Measurements from ENCODE around the gene KLRC4.
"Not testable (repeated sequence)": the region's sequence is repeated elsewhere in the genome, so short reads cannot be mapped to it uniquely, and the experiment has no call there.

KLRC4 gene

DNA sequence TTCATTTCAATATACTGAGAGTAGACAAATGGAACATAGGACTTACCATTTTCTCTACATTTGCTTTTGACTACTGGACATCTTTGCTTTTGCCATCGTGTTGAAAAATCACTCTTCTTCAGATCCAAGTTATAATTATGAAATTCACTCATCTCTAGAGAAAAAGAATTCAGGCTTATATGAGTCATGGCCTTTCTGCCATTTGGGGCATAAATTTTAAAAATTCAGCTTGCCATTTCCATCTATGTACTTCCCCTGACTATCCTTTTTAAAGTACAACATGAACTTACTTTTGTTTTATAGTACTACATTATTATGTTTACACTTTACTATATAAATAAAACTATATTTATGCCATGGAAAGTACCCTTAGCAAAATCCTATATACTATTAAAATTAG lies 22.7 kb downstream of the KLRC4 start:
- Histone ChIP-seq H3K27ac (no peak overlapping the region), H2AFZ (ENCODE audit: low read depth) (no peak overlapping the region), H4K20me1 (ENCODE audit: insufficient read depth) (no peaks in the 10 kb centered on the region), H3K9ac (no peak overlapping the region), H3K27me3 (ENCODE audit: insufficient read depth, low read depth) (peaks cover 6% of the 10 kb centered on the region), H3K4me1 (ENCODE audit: low read depth, poor library complexity, severe bottlenecking) (peaks cover 8% of the 10 kb centered on the region), H3K4me3 (IDR thresholded peaks at IDR 0.05; ENCODE audit: insufficient read depth, low read depth, low read length) (no peak overlapping the region), H3K4me2 (no peak overlapping the region), H3K36me3 (ENCODE audit: insufficient read depth) (no peaks in the 10 kb centered on the region), H3K79me2 (ENCODE audit: insufficient read depth, low read depth) (no peaks in the 10 kb centered on the region)
- TF ChIP-seq, protein P1, sequence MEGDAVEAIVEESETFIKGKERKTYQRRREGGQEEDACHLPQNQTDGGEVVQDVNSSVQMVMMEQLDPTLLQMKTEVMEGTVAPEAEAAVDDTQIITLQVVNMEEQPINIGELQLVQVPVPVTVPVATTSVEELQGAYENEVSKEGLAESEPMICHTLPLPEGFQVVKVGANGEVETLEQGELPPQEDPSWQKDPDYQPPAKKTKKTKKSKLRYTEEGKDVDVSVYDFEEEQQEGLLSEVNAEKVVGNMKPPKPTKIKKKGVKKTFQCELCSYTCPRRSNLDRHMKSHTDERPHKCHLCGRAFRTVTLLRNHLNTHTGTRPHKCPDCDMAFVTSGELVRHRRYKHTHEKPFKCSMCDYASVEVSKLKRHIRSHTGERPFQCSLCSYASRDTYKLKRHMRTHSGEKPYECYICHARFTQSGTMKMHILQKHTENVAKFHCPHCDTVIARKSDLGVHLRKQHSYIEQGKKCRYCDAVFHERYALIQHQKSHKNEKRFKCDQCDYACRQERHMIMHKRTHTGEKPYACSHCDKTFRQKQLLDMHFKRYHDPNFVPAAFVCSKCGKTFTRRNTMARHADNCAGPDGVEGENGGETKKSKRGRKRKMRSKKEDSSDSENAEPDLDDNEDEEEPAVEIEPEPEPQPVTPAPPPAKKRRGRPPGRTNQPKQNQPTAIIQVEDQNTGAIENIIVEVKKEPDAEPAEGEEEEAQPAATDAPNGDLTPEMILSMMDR (conservative IDR thresholded peaks at IDR 0.05; ENCODE audit: low read depth, low read length) = no peak

DNA sequence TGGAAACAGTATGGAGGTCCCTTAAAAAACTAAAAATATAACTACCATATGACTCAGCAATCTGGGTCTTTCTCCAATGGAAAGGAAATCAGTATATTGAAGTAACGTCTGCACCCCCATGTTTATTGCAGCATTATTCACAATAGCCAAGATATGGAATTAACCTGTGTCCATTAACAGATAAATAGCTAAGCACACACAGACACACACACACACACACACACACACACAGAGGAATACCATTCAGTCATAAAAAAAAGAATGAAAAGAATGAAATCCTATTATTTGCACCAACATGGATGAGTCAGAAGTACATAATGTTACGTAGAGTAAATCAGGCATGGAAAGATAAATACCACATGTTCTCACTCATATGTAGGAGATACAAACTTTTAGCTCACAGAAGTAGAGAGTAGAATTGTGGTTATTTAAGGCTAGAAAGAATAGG lies 24.4 kb downstream of the KLRC4 start:
- TF ChIP-seq, protein P1 (conservative IDR thresholded peaks at IDR 0.05; ENCODE audit: low read depth, low read length) = no peak
- Histone ChIP-seq H3K27ac (no peak overlapping the region), H3K27me3 (ENCODE audit: insufficient read depth, low read depth) (peaks cover 3% of the 10 kb centered on the region), H3K4me1 (ENCODE audit: low read depth, poor library complexity, severe bottlenecking) (no peaks in the 10 kb centered on the region), H4K20me1 (ENCODE audit: insufficient read depth) (no peaks in the 10 kb centered on the region), H2AFZ (ENCODE audit: low read depth) (no peak overlapping the region), H3K4me2 (no peak overlapping the region), H3K36me3 (ENCODE audit: insufficient read depth) (no peaks in the 10 kb centered on the region), H3K9ac (no peak overlapping the region), H3K79me2 (ENCODE audit: insufficient read depth, low read depth) (no peaks in the 10 kb centered on the region), H3K4me3 (IDR thresholded peaks at IDR 0.05; ENCODE audit: insufficient read depth, low read depth, low read length) (no peak overlapping the region)

DNA sequence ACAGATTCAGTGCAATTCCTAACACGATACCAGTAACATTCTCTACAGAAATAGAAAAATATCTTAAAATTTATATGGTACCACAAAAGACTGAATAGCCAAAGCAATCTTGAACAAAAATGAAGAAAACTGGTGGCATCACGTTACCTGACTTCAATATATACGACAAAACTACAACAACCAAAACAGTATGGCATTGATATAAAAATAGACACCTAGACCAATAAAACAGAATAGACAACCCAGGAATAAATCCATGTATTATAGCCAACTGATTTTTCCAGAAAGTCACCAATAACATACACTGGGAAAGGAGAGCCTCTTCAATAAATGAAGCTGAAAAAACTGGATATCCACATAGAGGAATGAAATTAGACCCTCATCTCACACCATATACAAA lies 25.4 kb downstream of the KLRC4 start:
- Histone ChIP-seq H3K79me2 (ENCODE audit: insufficient read depth, low read depth) (no peaks in the 10 kb centered on the region), H3K27me3 (ENCODE audit: insufficient read depth, low read depth) (no peaks in the 10 kb centered on the region), H3K27ac (no peak overlapping the region), H4K20me1 (ENCODE audit: insufficient read depth) (no peaks in the 10 kb centered on the region), H3K4me2 (no peak overlapping the region), H2AFZ (ENCODE audit: low read depth) (no peak overlapping the region), H3K9ac (no peak overlapping the region), H3K4me1 (ENCODE audit: low read depth, poor library complexity, severe bottlenecking) (no peaks in the 10 kb centered on the region), H3K36me3 (ENCODE audit: insufficient read depth) (no peaks in the 10 kb centered on the region), H3K4me3 (IDR thresholded peaks at IDR 0.05; ENCODE audit: insufficient read depth, low read depth, low read length) (no peak overlapping the region)
- TF ChIP-seq, protein P1 (conservative IDR thresholded peaks at IDR 0.05; ENCODE audit: low read depth, low read length) = no peak

DNA sequence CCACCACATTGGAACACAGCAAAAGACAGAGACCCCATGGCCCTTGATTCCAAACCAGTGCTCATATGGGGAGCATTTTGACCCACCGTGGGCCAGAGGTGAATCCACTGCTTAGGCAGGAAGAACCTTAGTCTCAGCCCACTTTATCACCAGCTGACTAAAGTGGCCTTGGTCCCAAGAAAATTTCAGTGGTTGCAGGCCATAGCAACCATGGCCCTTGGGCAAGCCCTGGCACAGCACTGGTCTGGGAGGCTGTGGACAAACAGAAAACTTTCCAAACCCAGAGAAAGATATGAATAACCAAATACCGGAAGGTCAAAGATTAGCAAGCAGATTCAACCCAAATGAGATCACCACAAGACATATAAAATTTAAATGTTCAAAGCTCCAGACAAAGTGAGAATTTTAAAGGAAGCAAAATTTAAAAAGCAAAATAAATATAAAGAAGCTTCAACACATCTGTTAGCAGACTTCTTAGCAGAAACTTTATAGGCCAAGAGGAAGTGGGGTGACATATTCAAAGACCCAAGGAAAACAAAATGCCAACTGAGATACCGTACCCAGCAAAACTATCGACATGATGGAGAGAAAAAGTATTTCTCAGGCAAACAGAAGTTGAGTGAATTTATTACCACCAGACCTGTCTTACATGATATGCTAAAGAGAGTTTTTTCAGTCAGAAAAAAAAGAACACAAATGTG lies 27.5 kb downstream of the KLRC4 start:
- H2AFZ ChIP-seq (ENCODE audit: low read depth) = no peak overlapping the region
- no peaks in the 10 kb centered on the region for H4K20me1 ChIP-seq (ENCODE audit: insufficient read depth)
- H3K9ac ChIP-seq = no peak overlapping the region
- H3K4me2 ChIP-seq = no peak overlapping the region
- no peaks in the 10 kb centered on the region for H3K27me3 ChIP-seq (ENCODE audit: insufficient read depth, low read depth)
- no peak overlapping the region for H3K4me3 ChIP-seq (IDR thresholded peaks at IDR 0.05; ENCODE audit: insufficient read depth, low read depth, low read length)
- TF ChIP-seq, protein P1 (conservative IDR thresholded peaks at IDR 0.05; ENCODE audit: low read depth, low read length) = no peak
- H3K36me3 ChIP-seq (ENCODE audit: insufficient read depth) = no peaks in the 10 kb centered on the region
- H3K79me2 ChIP-seq (ENCODE audit: insufficient read depth, low read depth) = no peaks in the 10 kb centered on the region
- no peaks in the 10 kb centered on the region for H3K4me1 ChIP-seq (ENCODE audit: low read depth, poor library complexity, severe bottlenecking)
- H3K27ac ChIP-seq = no peak overlapping the region

DNA sequence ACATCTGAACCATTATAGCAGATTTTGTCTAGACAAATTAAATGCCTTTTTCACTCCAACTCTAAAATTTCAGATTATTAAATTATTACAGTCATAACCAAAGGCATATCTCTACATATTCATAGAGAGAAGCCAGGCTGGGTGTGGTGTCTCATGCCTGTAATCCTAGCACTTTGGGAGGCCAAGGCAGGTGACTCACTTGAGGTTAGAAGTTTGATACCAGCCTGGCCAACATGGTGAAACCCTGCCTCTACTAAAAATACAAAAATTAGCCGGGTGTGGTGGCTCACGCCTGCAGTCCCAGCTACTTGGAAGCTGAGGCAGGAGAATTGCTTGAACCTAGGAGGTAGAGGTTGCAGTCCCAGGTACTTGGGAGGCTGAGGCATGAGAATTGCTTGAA lies 30.8 kb downstream of the KLRC4 start:
- not testable (repeated sequence) for H3K4me2 ChIP-seq; H3K27ac ChIP-seq; H3K79me2 ChIP-seq (ENCODE audit: insufficient read depth, low read depth); H2AFZ ChIP-seq (ENCODE audit: low read depth); H3K27me3 ChIP-seq (ENCODE audit: insufficient read depth, low read depth); H3K4me3 ChIP-seq (IDR thresholded peaks at IDR 0.05; ENCODE audit: insufficient read depth, low read depth, low read length); H3K9ac ChIP-seq; H3K36me3 ChIP-seq (ENCODE audit: insufficient read depth); H4K20me1 ChIP-seq (ENCODE audit: insufficient read depth)
- peaks cover 19% of the 10 kb centered on the region for H3K4me1 ChIP-seq (ENCODE audit: low read depth, poor library complexity, severe bottlenecking)
